GM18870 (cell line): ENCODE results near the gene AHDC1.

Source experiments
- ATAC-seq: cut with Tn5 transposase; IDR thresholded peaks from one replicate; pipeline ENCODE4 v1.9.1; 2021; ENCODE audit warnings: moderate library complexity; ENCODE audit not compliant: unreplicated experiment

The AHDC1 gene

DNA sequence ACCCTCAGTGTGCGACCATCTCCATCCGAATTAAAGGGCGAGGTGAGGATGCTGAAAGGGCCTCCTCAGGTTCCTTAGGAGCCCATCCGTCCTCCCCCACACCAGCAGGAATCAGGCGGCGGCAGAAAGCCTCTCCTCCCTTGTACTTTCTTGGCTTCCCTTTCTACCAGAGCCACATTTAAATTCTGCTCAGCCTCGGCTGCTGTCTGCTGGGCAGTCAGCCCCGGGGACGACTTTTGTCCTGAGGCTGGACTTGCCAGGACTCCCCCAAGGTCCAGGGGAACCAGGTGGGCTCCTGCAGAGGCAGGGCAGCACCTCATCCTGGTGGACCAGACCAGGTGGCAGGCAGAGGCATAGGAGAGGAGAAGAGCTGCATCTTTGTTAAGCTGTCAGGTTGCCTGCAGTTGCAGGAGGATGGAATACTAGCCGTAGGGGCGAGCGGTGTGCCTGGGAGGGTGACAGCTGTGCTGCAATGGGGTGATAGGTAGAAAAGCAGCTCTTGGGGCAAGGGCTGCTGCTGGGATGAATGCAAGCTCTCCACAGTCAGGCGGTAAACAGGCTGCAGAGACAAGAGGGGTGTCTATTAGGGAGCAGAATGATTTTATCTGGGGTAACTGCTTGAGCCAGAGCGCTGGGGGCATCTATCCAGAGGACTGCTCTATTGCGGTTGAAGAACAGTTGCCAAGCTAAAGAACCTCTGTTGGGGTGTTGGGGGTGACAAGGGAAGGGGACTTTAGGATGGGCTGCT is 67.8 kb downstream of the AHDC1 start:
- ATAC-seq: no peak

DNA sequence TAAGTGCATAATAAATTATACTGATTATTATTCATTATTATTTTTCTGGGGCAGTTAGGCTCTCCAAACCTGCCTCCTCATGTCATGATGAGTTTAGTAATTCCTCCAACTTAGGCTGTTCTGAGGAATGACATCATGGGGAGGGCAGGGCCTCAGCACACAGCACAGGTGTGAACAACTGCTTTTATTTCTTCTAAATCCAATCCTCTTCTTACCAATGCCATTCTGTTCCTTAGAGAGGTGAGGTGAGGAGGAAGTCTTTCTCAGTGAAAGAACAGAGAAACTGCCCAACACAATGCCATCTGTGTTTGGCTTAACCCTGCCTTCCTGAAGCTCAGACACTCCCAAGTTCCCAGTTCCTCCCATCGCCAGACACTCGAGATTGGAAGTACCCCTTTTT is 68.6 kb downstream of the AHDC1 start:
- ATAC-seq: no peak

DNA sequence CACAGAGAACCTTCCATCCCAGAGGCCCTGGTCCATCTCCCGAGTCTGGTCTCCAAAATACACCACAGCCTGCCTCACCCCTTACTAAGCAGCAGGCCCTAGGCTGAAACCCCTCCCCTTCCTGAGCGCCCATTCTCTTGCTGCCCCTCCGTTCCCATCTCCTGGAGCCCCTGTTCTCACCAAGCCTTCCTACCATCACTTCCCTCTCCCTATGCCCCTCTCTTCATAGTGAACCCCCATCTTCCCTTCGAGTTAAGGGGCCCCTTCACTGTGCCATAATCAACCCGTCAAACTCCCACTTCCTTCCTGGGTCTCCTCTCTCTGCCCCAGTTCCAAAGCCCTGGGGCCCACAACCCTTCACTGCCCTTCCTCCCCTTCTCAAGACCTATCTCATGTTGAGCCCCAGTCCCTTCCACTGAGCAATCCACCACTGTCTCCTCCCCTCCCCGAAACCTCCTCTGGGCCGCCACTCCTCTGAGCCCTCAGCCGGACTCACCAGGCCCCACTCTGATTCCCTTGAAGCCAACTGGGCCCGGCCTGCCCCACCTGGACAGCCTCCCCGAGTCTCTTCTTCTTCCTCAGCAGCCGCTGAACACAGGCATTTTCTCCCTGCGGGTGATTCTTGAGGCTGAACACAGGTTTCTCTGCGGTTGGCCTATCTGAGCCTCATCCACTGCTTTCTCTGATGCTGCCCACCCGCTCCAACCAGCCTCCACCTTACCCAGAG is 71.8 kb downstream of the AHDC1 start:
- no peak for ATAC-seq

DNA sequence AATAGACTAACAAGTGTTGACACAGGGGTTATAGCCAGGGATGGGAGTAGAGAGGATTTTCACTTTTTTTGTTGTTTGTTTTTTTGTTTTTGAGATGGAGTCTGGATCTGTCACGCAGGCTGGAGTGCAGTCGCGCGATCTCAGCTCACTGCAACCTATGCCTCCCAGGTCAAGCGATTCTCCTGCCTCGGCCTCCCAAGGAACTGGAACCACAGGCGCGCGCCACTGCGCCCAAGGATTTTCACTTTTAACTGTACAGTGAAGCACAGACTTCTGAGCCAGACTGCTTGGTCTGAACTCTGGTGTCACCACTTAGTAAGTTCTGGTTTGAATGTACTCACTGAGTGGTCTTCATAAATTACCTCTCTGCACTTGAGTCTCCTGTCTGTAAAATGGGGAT is 73.8 kb downstream of the AHDC1 start:
- ATAC-seq: no peak

DNA sequence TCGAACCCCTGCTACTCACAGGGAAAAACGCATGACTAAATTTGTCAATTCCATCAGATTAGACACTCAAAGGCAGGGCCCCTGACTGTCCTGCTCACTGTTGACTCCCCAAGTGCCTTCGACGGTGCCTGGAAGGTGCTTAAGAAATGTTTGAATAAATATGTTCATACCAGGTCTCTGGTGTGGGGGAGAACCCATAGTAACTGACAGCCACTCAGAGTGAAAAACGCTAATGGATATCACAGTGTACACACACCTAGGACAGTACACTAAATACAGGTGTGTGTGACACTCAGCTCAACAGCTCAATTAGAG is 74.3 kb downstream of the AHDC1 start:
- ATAC-seq: no peak

DNA sequence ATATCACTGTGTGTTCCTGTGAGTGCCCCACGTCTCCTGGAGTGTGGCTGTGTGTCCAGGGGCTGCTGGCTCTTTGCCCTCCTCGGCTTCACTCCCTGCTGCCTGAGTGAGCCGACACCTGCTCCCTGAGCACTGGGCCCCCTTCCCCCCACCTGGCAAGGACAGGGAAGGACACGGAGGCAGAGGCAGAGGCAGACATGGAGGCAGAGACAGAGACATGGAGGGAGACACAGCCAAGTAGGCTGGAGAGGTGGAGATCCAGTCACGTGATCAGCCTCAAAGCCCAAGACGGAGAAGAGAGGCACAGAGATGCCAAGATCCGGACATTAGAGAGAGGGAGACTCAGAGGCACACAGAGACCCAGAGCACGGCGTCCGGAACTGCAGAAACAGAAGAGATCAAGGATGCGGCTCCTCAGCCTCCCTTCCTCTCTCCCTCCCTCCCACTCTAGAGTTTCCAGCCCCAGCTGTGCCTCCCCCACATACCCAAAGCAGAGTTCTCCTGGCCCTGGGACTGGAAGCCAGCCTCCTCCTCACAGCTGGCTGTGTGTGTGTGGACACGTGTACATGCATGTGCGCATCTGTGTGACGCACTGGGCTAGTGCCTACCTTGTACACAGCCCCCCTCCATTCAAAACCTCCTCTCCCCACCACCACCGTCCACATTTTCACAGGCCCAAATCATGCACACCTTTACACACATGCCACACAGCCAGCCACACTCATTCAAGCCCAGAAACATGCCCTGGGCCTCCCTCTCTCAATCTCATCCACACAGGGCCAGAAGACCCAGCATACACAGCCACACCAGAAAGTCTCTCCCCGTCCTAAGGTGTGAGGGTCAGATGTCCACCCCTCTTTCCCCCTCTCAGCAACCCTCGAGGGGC is 74.9 kb downstream of the AHDC1 start:
- no peak for ATAC-seq

DNA sequence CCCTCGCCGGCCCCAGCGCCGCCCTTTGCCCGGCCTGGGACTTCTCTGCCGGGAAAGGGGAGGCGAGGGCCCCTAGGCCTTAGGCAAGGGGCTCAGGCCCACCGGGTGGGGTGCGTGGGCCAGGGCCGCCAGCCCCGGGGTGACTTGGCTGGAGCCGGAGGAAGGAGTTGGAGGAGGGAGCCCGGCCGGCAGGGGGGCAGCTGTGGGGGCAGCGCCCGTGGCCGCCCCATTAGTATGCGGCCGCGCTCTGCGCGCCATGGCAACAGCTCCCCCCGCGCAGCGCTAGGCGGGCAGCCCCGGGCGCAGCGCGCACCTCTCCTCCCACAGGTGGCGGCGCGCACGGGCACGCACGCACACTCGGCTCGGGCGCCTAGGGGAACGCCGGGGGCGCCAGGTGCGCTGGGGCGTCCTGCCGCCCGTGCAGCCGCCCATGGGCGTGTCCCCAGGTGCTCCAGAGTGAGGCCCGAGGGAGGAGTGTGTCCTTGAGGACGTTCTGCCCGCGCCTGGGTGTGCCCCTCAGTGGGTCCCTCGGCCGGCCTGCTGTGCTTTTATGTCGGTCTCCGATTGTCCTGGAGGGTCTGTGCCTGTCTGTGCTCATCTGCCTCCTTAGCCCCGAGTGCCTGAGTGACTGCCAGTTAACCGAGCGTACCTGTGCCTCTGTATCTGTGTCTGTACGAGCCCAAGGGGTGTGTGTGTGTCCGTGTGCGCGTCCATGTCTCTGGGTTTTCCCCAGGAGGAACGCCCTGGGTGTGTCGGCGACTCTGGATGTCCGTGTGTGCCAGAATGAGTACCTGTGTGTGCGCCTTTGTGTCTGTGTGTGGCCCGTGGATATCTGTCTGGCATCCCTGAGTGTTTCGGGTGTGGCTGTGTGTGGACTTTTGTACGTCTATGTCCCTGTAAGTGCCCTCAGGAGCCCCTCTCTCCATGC is 75.8 kb downstream of the AHDC1 start:
- ATAC-seq: no peak

DNA sequence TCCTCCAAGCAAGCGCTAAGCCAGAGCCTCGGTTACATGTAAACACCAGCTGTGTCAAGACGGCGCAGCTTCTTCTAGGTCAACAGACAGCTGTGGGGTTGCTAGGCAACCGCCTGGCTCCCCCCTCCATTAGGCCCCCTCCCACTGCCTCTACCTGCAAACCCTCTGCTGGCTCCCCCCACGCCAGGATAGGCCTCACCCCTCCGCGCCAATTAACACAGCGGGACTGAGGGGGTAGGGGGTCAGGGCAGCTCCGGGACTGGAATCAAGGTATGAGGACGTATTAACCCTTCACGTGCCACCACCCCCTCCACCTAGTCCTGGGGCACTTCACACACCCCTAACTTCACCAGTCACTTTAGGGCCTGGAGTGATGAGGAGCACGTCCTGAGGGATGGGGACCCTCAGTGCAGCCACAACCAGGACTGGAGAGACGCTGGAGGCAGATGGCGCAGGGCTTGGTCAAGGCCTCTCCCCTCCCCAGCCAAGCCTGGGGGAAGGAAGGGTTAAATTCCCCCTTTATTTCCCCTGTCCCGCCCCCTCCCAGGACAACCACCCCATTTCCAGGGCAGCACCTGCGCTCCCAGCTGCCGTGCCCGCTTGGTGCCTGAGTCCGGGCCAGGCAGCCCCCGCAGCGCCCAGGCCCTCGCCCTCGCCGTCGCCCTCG is 76.6 kb downstream of the AHDC1 start:
- ATAC-seq: no peak

DNA sequence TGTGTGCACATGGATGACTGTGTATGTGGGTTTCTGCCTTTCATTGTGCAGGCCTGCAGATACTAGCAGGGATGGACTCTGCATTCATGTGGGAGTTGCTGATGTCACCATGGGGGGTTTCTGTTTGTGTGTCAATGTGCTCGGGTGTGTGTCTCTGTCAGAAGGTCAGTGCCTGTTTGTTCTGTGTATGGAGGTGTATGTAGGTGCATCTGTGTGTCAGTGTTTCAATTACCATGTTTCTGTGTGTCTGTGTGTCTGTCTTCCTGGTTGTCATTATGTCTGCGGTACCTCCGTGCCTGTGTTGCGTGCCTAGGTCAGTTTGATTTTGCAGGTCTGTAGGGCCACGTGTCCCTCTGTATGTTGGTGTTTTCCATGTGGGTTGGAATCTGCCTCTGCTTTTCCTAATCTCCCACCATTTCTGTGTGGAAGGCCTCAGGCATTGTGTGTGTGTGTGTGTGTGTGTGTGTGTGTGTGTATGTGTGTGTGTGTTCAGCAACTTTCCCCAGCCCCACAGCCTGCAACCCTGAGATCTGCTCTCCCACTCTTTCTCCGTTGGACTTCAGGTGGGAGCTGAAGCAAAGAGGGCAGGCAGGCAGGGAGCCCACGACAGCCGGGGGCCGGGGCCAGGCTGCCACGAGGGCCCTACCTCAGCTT is 77.2 kb downstream of the AHDC1 start:
- ATAC-seq: no peak

DNA sequence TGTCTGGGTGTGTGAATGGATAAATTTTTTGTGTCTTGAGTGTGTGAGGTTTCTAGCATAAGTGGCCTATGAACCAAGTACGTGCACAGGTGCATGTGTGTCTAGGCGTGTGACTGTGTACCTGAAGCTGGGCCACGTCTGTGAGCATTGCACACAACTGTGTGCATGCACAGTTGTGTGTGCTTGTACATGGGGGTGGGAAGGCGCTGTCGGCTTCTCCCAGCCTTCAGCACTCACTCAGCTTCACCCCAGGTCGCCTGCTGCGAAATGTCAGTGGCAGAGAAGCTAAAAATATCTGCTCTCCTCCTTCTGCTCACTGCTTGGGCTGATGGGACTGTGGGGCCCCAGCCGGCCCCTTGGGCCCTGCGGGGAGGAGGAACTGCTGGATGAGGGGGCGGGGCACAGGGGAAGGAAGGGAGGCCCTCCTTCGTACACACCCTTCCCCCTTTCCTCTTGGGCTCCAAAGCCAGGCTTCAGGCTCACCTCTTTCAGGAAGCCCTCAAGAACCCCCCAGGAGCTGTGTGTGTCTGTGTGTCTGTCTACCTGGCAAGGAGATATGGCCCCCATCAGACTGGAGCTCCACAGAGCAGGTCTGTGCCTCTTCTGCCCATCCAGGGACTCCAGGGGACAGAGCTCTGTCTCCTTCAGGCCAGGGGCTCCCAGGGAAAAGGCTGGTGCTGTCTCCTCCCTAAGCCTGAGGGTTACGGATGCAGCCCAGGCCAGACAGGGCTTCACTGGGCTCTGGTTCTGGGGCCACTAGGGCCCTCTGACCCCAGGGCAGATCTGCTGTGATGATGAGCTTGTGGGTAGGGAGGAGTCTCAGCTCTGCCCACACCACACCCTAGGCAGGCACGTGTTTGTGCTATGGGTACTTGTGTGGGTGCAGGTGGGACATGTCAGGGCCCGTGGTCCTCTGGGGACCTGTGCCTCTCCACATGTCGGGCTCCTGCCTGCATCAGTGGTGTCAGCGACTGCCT is 78.4 kb downstream of the AHDC1 start:
- ATAC-seq: no peak

DNA sequence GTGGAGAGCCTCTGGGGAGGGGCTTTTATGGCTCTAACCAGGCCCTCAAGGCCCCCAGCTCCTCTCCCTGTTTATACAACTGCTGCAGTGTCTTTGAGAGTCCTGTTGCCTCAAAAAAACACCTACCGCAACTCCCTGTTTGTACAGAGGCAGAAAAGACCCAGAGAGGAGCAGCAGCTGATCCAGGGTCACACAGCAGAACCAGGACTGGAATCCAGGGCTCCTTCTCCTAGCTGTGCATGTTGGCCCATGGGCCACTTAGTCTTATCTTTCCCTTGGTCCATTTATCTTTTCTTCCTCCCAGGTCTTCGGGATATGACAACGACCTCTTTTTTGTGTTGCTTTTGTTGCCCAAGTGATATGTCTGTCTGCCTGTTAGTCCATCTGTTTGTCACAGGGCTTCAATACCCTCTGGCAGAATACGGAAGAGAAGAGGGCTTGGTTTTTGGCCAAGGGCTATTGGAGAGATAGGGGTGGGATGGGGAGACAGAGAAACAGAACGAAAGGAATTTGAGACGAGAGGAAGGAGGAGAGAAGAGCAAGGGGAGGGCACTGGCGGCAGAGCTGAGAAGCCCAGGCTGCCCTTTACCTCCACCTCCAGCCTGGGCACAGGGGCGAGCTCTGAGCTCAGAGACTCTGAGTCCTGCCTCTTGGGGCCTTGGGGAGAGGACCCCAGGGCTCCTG is 80.5 kb downstream of the AHDC1 start:
- no peak for ATAC-seq

DNA sequence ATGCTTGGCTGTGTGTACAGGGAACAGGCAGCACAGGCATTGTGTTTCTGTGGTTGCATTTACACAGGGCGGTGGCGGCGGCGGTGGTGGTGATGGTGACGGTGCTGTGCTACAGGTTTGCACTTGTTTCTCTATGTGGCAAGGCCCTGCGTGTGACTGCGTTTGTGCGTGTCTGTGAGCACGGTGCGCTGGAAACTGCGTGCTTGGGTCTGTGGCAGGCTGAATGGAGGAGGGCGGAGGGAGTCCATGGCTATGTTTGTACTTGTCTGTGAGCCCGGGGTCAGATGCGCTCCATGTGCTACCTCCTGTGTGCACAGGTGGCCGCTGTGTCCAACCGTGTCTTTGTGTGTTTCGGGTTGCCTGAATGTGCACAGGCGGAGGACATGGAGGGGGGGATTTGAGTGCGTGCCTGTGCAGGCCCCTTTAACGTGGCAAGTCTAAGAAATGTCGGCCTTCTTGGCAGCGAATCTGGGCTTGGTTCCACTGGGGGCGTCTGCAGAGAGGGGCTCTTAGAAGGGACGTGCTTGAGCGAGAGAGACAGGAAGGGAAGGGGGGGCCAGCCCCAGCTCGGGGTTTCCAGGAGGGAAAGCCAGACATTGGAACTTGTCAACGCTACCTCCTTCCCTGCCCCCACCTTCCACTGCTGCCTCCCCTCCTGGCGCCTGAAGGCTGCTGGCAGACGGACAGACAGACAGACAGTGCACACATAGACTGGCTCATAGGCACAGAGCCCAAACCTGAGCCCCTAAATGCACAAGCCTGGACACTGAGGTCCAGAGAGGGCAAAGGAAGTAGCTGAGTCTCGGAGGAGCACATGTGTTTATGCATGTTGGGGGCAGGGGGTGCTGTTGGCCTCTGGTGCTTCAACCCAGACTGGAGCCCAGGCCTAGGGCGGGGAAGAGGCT is 81.3 kb downstream of the AHDC1 start:
- ATAC-seq: no peak

DNA sequence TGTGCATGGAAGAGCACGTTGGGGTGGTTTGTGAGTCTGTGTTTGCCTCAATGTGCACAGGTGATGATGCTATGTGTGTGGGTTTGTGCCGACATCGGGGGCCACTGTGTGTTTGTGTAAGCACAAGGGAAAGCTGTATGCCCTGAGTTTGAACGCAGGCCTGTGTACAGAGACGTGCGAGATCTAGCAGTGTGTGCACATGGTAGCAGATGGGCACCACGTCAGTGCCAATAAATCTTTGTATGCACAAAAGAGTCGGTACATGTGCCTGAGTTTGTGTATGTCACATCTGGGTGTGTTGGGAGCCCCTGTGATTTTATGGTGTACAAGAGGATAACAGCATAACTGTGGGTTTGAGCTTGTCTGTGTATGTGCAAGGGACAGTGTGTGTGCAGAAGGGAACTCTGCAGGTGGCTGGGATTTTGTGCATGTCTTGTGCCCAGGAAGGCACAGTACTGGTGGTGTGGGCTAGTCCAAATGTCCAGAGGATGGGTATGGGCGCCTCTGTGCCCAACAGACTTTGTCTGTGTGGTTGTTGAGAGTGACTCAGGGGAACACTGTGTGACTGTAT is 82.0 kb downstream of the AHDC1 start:
- ATAC-seq: no peak

DNA sequence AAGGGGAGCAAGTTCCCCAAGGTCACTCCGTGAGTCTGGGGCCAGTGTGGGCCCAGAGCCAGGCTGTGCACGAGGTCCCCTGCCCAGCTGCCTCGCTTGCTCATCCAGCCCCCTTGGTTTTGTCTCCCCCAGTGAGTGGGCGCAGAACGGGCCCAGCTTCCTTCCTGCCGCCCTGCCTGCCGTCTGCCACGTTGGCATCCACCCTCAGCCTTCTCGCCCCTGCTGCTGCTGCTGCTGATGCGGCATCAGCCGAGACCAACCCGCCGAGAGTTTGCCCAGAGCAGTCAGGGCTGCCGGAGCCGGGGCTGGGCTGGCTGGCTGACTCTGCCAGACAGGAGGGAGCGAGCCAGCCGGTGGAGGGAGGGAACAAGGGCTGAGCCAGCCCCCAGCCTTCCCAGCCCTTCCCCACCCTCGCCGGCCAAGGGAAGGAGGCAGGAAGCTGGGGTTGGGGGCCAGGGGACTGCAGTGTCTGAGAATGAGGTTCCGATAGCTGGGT is 82.6 kb downstream of the AHDC1 start:
- ATAC-seq: no peak

DNA sequence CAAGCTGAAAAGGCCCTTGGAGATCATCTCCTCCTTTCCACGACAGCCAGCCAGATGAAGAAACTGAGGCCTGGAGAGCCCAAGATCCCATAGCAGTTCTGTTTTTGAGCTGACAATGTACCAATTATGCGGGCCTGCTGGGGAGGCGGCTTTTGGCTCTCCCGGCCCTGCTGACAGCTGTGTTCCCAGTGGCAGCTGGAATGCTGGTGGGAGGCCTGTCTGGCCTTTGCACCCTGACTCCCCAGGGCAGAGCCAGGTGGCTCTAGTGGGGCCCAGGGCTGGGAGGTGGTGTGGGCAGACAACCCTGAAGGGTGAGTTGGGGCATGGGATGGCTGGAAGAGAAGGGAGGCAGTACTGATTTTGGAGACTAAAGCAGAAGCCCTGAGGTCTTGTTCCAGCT is 83.3 kb downstream of the AHDC1 start:
- ATAC-seq: no peak
